Keratinocyte (primary cell): ENCODE results near the gene UMODL1. TPM values are rescaled to one million over a fixed set of nuclear protein-coding genes. Genes with fewer than 3 reads are reported as not detected.

Source experiments
- DNase-seq: peaks from one replicate; pipeline ENCODE4 v3.0.0-alpha.2; 2011; ENCODE audit warnings: low read depth, missing footprints, low spot score
- FAIRE-seq: peaks from 2 replicates; lab custom pipeline; 2011; peaks lifted over from hg19 to GRCh38; lab: Jason Lieb, UNC
- H2AFZ ChIP-seq: 2 replicates; pipeline ENCODE4 v1.6.0; 2012; ENCODE audit warnings: low read length, control low read depth, inconsistent platforms; ENCODE audit not compliant: control insufficient read depth
- H3K27ac ChIP-seq: 2 replicates; pipeline ENCODE4 v1.5.1; 2011; ENCODE audit warnings: low read length; ENCODE audit not compliant: control insufficient read depth, insufficient read depth
- H3K27me3 ChIP-seq: 3 replicates; pipeline ENCODE4 v1.6.0; 2011; ENCODE audit warnings: low read length; ENCODE audit not compliant: control insufficient read depth, insufficient read depth; ENCODE audit errors: extremely low read depth
- H3K36me3 ChIP-seq, 2 experiments: 2 replicates in 1 of 2; 3 replicates in 1 of 2; pipeline ENCODE4 v1.5.1; 2011; ENCODE audit warnings: low read length in 2 of 2, mild to moderate bottlenecking in 1 of 2; ENCODE audit not compliant: control insufficient read depth in 2 of 2, insufficient read depth in 2 of 2; ENCODE audit errors: extremely low read depth in 1 of 2
- H3K4me1 ChIP-seq: 3 replicates; pipeline ENCODE4 v1.5.1; 2011; ENCODE audit warnings: low read length; ENCODE audit not compliant: control insufficient read depth, insufficient read depth; ENCODE audit errors: extremely low read depth
- H3K4me2 ChIP-seq: 3 replicates; pipeline ENCODE4 v1.6.0; 2011; ENCODE audit warnings: low read depth, low read length; ENCODE audit not compliant: control insufficient read depth, insufficient read depth; ENCODE audit errors: extremely low read depth
- H3K4me3 ChIP-seq, 3 experiments: fragments of 200-600 bp in 1 of 3; sonication (generic) in 1 of 3; 2 replicates in 2 of 3; 3 replicates in 1 of 3; pipeline ENCODE4 v1.5.1; 2011 to 2016; ENCODE audit warnings: low read length in 3 of 3, mild to moderate bottlenecking in 3 of 3, control low read depth in 2 of 3, inconsistent platforms in 1 of 3, low read depth in 1 of 3, mixed read lengths in 1 of 3, mixed run types in 1 of 3, moderate library complexity in 1 of 3; ENCODE audit not compliant: control insufficient read depth in 2 of 3, insufficient read depth in 2 of 3; ENCODE audit errors: extremely low read depth in 1 of 3
- H3K79me2 ChIP-seq: 2 replicates; pipeline ENCODE4 v1.6.0; 2012; ENCODE audit warnings: low read length; ENCODE audit not compliant: control insufficient read depth, insufficient read depth
- H3K9ac ChIP-seq: 3 replicates; pipeline ENCODE4 v1.6.0; 2011; ENCODE audit warnings: low read length; ENCODE audit not compliant: control insufficient read depth, insufficient read depth; ENCODE audit errors: extremely low read depth
- H3K9me1 ChIP-seq: 3 replicates; pipeline ENCODE4 v1.6.0; 2011; ENCODE audit warnings: low read length; ENCODE audit not compliant: control insufficient read depth, insufficient read depth; ENCODE audit errors: extremely low read depth
- H3K9me3 ChIP-seq: 2 replicates; pipeline ENCODE4 v1.5.1; 2012; ENCODE audit warnings: low read depth, low read length; ENCODE audit not compliant: control insufficient read depth
- H4K20me1 ChIP-seq: 3 replicates; pipeline ENCODE4 v1.6.0; 2011; ENCODE audit warnings: low read length; ENCODE audit not compliant: control insufficient read depth, insufficient read depth; ENCODE audit errors: extremely low read depth
- CTCF ChIP-seq, 3 experiments: IDR thresholded peaks in 1 of 3; conservative IDR thresholded peaks in 1 of 3; optimal IDR thresholded peaks in 1 of 3; 2 replicates in 2 of 3; 3 replicates in 1 of 3; pipeline versions ENCODE3 to v1.5.1; 2011; ENCODE audit warnings: low read length in 3 of 3, mild to moderate bottlenecking in 3 of 3, moderate library complexity in 2 of 3, control low read depth in 1 of 3, inconsistent platforms in 1 of 3; ENCODE audit not compliant: insufficient read depth in 2 of 3; ENCODE audit errors: extremely low read depth in 1 of 3
- EZH2 ChIP-seq: IDR thresholded peaks from one replicate; pipeline ENCODE4 v1.6.1; 2012; ENCODE audit warnings: inconsistent platforms, mild to moderate bottlenecking, low read length, moderate library complexity
- dilution Hi-C: fragments of 300-500 bp; cut with MboI; formaldehyde crosslinking; loops from one replicate; pipeline ENCODE4 v1.7.0; 2020; ENCODE audit warnings: low sequenced_read_pairs; ENCODE audit not compliant: extremely low pct_ligation_motif_present
- polyA plus RNA-seq, 5 experiments: library from polyadenylated mRNA; depleted of rRNA in 3 of 5; stranded (reverse) in 3 of 5; stranded (forward) in 1 of 5; unstranded in 1 of 5; fragments of >200 nt; gene quantifications; 1 replicate in 1 of 5; 2 replicates in 3 of 5; 3 replicates in 1 of 5; pipeline versions ENCODE4 v1.2.1 to v1.2.3, GENCODE V29; 2011 to 2012; ENCODE audit warnings: missing spikeins in 2 of 5, low read depth in 1 of 5, low replicate concordance in 1 of 5

The UMODL1 gene
- polyA plus RNA-seq, 1 donor (not counting 4 experiments of a cell fraction or from before 2014, with no cell fraction given), result 0.03 TPM

- no peak for FAIRE-seq
- no peak overlapping the region for H3K4me3 ChIP-seq
- dilution Hi-C loops, result no loop called here
- no peak overlapping the region for H2AFZ ChIP-seq
- no peaks in the 10 kb centered on the region for H3K9me3 ChIP-seq
- no peak overlapping the region for H3K4me2 ChIP-seq
- peaks cover 5% of the 10 kb centered on the region for H3K27me3 ChIP-seq
- no peak overlapping the region for H3K9ac ChIP-seq
- H3K36me3 ChIP-seq, result no peaks in the 10 kb centered on the region
- no peak for DNase-seq
- no peaks in the 10 kb centered on the region for H3K79me2 ChIP-seq
- H3K27ac ChIP-seq, result no peak overlapping the region
- H4K20me1 ChIP-seq, result no peaks in the 10 kb centered on the region
- H3K9me1 ChIP-seq, result no peaks in the 10 kb centered on the region
- no peak for TF ChIP-seq CTCF (optimal IDR thresholded peaks at IDR 0.05 in 1 of 3, IDR thresholded peaks at IDR 0.05 in 1 of 3, conservative IDR thresholded peaks at IDR 0.05 in 1 of 3; ENCODE audit: extremely low read depth in 1 of 3, insufficient read depth in 2 of 3, low read length in 3 of 3)
- no peak for TF ChIP-seq EZH2
- H3K4me1 ChIP-seq, result no peaks in the 10 kb centered on the region
Observed at GRCh38 chr21:42144221-42144620, 73.1 kb downstream of the UMODL1 start.

- H3K79me2 ChIP-seq, result no peaks in the 10 kb centered on the region
- H3K9me3 ChIP-seq, result no peaks in the 10 kb centered on the region
- no peaks in the 10 kb centered on the region for H3K4me1 ChIP-seq
- no peaks in the 10 kb centered on the region for H3K9me1 ChIP-seq
- H3K9ac ChIP-seq, result no peak overlapping the region
- H3K27ac ChIP-seq, result no peak overlapping the region
- dilution Hi-C loops, result no loop called here
- TF ChIP-seq CTCF (optimal IDR thresholded peaks at IDR 0.05 in 1 of 3, IDR thresholded peaks at IDR 0.05 in 1 of 3, conservative IDR thresholded peaks at IDR 0.05 in 1 of 3; ENCODE audit: extremely low read depth in 1 of 3, insufficient read depth in 2 of 3, low read length in 3 of 3) (no peak), EZH2 (no peak)
- H3K27me3 ChIP-seq, result peaks cover 5% of the 10 kb centered on the region
- FAIRE-seq, result no peak
- no peaks in the 10 kb centered on the region for H3K36me3 ChIP-seq
- no peak for DNase-seq
- no peak overlapping the region for H3K4me2 ChIP-seq
- H2AFZ ChIP-seq, result no peak overlapping the region
- H4K20me1 ChIP-seq, result no peaks in the 10 kb centered on the region
- H3K4me3 ChIP-seq, result no peak overlapping the region
Observed at GRCh38 chr21:42144679-42145568, 73.8 kb downstream of the UMODL1 start.
